IPS-15b (cell line): Measurements from ENCODE around the gene GNAI3.

Experiments used
- H3K27me3 ChIP-seq: one replicate; pipeline ENCODE4 v1.6.1; 2013; ENCODE audit warnings: low read length; ENCODE audit not compliant: control insufficient read depth, insufficient read depth
- H3K36me3 ChIP-seq: one replicate; pipeline ENCODE4 v1.6.1; 2013; ENCODE audit warnings: low read length; ENCODE audit not compliant: control insufficient read depth, insufficient read depth
- H3K4me1 ChIP-seq: one replicate; pipeline ENCODE4 v1.6.1; 2013; ENCODE audit warnings: mild to moderate bottlenecking, low read length; ENCODE audit not compliant: control insufficient read depth, insufficient read depth
- H3K4me3 ChIP-seq: one replicate; pipeline ENCODE4 v1.5.1; 2013; ENCODE audit warnings: low read depth, low read length
- H3K9ac ChIP-seq: one replicate; pipeline ENCODE4 v1.6.1; 2013; ENCODE audit warnings: low read depth, mild to moderate bottlenecking, low read length
- H3K9me3 ChIP-seq: one replicate; pipeline ENCODE4 v1.6.1; 2013; ENCODE audit warnings: mild to moderate bottlenecking, low read length; ENCODE audit not compliant: control insufficient read depth, insufficient read depth

Gene GNAI3

DNA sequence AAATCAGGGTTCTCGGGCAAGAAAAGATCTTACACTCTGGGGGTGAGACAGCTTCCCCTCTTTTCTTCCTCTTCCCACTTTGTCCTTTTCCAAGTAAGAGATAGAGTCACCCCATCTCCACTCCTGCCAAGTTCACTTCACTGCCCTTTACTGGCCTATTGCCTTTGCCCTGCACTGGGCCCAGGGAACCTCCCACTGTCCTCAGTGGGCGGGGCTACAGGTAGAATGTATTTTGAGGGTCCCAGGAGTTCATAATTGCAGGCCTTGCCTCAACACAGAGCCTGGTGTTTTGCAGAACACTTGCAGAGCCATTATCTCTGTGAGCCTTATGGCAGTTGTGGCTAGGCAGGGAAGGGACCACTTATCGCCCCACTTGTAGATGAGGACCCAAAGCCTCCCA, 74.5 kb downstream of the GNAI3 start:
- no peaks in the 10 kb centered on the region for H3K9me3 ChIP-seq
- H3K4me3 ChIP-seq, result no peak overlapping the region
- H3K4me1 ChIP-seq, result peaks cover 16% of the 10 kb centered on the region
- peaks cover 15% of the 10 kb centered on the region for H3K36me3 ChIP-seq
- no peak overlapping the region for H3K9ac ChIP-seq
- no peaks in the 10 kb centered on the region for H3K27me3 ChIP-seq

DNA sequence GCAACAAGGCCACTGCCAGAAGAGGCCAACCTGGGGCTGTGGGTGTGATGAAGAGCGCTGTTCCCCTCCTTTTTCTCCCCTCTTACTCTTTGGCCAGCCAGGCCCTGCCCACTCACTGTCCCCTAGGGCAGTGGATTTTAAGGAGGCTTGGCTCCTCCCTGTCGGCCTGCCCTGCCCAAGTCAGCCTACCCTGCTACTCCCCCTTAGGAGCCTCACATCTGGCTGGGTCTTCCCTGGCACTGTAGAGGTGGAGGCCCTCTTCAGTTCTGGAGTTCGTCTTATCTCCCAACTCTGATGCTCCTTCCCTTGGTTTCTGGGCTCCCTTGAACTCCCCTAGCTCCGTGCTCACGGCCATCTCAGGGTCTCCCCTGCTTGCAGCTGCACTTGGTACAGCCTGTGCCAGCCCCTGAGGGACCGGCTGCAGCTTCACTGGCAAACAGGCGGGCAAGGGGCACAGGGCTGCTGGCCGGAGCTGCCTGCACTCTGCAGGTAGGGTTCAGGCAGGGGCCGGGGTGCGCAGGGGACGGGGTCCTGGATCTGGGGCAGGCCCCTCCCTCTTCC, 75.3 kb downstream of the GNAI3 start:
- no peak overlapping the region for H3K9ac ChIP-seq
- no peak overlapping the region for H3K4me3 ChIP-seq

DNA sequence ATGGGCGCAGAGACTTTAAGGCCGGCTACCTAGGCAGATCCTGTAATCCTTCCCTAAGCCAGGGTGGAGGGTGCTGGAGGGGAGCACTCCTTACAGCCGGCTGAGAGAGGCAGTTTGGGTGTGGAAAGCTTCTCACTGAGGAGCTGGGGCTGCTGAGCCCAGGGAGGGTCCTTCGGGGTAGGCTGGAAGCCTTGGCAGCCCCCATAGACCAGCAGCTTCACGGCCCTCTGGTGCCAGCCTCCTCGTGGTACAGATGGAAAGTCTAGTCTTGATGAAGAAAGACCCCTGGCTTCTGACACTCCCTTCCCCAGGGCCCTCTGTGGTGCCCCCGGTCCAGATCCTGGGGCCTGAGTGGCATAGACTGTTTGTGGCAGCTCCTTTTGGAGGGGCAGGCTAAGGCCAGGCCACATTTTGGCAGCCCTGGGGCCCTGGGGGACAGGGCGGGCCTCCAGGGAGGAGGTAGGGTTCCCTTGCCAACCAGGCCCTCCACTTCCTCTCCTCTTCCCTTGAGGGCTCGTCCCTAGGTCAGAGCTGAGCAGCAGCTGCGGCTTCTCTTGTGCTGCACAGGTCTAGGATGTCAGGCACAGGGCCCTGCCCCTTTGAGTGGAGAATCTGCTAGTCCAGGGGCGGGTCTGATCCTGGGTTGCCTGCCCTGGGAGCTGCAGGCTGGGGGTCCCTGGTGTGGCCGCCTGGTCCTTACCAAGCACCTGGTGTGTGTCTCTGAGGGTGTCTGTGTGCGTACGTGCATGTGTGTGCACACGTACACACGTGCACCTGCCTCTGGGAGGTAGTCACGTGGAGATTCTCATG, 76.0 kb downstream of the GNAI3 start:
- H3K9ac ChIP-seq, result no peak overlapping the region
- H3K4me3 ChIP-seq, result no peak overlapping the region
- peaks cover 29% of the 10 kb centered on the region for H3K36me3 ChIP-seq
- H3K4me1 ChIP-seq, result peaks cover 6% of the 10 kb centered on the region
- no peaks in the 10 kb centered on the region for H3K9me3 ChIP-seq
- H3K27me3 ChIP-seq, result no peaks in the 10 kb centered on the region

More for the DNA sequence above, 75.3 kb downstream of the GNAI3 start:
- Histone ChIP-seq H3K27me3 (no peaks in the 10 kb centered on the region), H3K36me3 (peaks cover 22% of the 10 kb centered on the region), H3K4me1 (peaks cover 13% of the 10 kb centered on the region), H3K9me3 (no peaks in the 10 kb centered on the region)

DNA sequence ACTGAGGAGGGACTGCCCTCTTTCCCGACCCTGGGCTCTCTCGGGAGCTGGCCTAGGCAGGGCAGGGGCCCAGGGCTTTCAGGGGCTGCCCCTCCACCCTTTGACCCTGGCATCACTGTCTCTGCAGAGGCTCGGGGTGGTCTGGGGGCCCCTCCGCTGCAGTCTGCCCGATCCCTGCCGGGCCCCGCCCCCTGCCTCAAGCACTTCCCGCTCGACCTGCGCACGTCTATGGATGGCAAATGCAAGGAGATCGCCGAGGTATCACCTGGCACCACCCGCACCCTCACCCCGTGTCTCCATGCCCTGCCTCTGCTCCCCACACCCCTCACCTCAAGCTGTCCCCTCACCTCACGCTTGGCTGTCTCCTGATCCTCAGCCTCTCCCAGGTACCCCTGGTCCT, 76.8 kb downstream of the GNAI3 start:
- H3K36me3 ChIP-seq, result peaks cover 37% of the 10 kb centered on the region
- no peak overlapping the region for H3K4me3 ChIP-seq
- H3K9ac ChIP-seq, result no peak overlapping the region
- H3K9me3 ChIP-seq, result no peaks in the 10 kb centered on the region
- H3K4me1 ChIP-seq, result peaks cover 5% of the 10 kb centered on the region
- no peaks in the 10 kb centered on the region for H3K27me3 ChIP-seq

DNA sequence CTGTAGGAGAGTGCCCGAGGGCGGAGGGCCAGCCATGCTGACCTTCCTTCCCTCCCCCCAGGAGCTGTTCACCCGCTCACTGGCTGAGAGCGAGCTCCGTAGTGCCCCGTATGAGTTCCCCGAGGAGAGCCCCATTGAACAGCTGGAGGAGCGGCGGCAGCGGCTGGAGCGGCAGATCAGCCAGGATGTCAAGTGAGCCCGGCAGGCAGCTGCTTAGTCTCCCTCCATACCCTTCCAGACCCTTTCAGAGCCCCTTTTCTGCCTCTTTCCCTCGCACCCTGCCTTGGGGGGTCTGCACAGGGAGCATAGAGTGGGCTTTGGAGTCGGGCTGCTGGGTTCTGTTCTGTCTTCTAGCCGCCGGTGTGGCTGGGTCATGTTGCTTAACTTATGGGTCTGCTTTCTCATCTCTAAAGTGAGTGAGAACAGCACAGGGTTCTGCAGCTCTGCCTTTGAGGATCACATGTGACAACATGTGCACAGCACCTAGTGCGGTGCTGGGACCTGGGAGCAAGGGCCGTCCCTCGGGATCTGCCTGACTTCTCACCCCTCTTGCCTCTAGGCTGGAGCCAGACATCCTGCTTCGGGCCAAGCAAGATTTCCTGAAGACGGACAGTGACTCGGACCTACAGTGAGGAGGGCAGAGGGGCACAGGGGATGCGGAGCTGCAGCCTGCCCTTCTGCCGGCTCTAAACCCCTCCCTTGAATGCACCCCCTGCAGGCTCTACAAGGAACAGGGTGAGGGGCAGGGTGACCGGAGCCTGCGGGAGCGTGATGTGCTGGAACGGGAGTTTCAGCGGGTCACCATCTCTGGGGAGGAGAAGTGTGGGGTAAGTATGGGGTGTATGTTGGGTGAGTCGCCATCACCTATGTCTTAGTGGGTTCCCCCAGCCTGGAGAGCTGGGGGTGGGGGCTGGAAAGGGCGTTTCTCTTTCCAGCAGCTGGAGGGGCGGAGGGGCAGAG, 77.5 kb downstream of the GNAI3 start:
- no peak overlapping the region for H3K9ac ChIP-seq
- H3K9me3 ChIP-seq, result no peaks in the 10 kb centered on the region
- H3K4me1 ChIP-seq, result peaks cover 5% of the 10 kb centered on the region
- peaks cover 41% of the 10 kb centered on the region for H3K36me3 ChIP-seq
- H3K27me3 ChIP-seq, result no peaks in the 10 kb centered on the region
- H3K4me3 ChIP-seq, result no peak overlapping the region

DNA sequence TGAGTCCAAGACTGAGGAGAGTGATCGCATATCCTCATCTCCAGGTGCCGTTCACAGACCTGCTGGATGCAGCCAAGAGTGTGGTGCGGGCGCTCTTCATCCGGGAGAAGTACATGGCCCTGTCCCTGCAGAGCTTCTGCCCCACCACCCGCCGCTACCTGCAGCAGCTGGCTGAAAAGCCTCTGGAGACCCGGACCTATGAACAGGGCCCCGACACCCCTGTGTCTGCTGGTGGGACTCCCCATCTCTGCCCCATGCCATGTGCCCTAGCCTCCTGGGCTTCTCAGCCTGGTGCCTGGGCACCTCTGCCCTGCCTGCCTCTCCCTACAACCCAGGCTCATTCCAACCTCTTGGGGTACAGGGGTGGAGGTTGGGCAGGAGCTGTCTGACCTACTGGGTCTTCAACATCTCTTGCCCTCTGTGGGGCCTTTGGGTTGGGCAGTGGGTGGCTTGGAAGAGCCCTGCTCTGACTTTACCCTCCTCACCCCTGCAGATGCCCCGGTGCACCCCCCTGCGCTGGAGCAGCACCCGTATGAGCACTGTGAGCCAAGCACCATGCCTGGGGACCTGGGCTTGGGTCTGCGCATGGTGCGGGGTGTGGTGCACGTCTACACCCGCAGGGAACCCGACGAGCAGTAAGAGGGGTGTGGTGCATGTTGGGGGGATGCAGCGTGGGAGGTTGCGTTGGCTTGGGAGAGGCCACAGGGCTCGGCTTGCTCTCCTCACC, 78.4 kb downstream of the GNAI3 start:
- no peaks in the 10 kb centered on the region for H3K27me3 ChIP-seq
- H3K9ac ChIP-seq, result no peak overlapping the region
- no peaks in the 10 kb centered on the region for H3K4me1 ChIP-seq
- peaks cover 50% of the 10 kb centered on the region for H3K36me3 ChIP-seq
- H3K9me3 ChIP-seq, result no peaks in the 10 kb centered on the region
- no peak overlapping the region for H3K4me3 ChIP-seq

DNA sequence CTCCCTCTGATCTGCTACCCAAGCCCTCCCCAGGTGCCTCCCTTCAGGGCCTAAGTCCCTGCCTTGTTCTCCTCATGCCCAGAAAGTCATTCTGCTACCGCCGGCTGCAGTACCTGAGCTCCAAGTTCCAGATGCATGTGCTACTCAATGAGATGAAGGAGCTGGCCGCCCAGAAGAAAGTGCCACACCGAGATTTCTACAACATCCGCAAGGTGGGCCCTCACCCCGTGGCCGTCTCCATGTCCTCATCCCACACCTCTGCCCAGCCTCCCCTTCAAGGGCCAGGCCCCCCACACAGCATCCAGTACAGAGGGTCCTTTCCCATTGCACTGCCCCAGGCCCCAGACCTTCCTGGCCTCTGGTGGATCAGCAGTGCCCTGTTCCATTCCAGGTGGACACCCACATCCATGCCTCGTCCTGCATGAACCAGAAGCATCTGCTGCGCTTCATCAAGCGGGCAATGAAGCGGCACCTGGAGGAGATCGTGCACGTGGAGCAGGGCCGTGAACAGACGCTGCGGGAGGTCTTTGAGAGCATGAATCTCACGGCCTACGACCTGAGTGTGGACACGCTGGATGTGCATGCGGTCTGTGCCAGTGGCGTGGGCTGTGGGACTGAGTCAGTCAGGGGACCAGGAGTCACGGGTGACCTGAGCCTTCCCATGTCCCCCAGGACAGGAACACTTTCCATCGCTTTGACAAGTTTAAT, 79.4 kb downstream of the GNAI3 start:
- H3K4me3 ChIP-seq, result no peak overlapping the region
- peaks cover 53% of the 10 kb centered on the region for H3K36me3 ChIP-seq
- no peak overlapping the region for H3K9ac ChIP-seq

DNA sequence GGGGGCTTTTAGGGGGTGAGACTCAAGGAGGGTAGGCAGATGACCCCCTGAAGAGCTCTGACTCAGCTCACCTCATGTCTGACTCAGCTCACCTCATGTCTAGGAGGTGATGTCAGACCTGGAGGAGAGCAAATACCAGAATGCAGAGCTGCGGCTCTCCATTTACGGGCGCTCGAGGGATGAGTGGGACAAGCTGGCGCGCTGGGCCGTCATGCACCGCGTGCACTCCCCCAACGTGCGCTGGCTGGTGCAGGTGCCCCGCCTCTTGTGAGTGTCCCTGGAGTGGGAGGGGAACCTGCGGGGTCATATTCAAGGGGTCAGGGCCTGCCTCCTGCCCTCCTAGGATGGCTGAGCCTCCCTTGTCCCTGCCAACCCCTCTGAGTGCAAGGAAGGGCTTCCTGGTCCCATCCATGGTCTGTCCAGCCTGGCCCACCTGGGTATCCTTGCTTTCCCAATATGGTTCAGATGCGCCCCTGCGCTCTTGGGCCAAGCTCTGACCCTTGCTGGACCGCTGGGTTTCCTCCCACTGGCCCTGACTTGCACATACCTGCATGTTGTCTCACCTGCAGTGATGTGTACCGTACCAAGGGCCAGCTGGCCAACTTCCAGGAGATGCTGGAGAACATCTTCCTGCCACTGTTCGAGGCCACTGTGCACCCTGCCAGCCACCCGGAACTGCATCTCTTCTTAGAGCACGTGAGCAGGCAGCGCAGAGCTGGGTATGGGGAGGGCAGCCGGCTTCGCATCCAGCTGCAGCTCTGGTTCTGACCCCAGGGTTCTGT, 80.3 kb downstream of the GNAI3 start:
- no peaks in the 10 kb centered on the region for H3K9me3 ChIP-seq
- peaks cover 53% of the 10 kb centered on the region for H3K36me3 ChIP-seq
- H3K4me3 ChIP-seq, result no peak overlapping the region
- H3K9ac ChIP-seq, result no peak overlapping the region
- H3K4me1 ChIP-seq, result no peaks in the 10 kb centered on the region
- H3K27me3 ChIP-seq, result no peaks in the 10 kb centered on the region

More for the DNA sequence above, 79.4 kb downstream of the GNAI3 start:
- H3K4me1 ChIP-seq, result no peaks in the 10 kb centered on the region
- H3K27me3 ChIP-seq, result no peaks in the 10 kb centered on the region
- no peaks in the 10 kb centered on the region for H3K9me3 ChIP-seq

DNA sequence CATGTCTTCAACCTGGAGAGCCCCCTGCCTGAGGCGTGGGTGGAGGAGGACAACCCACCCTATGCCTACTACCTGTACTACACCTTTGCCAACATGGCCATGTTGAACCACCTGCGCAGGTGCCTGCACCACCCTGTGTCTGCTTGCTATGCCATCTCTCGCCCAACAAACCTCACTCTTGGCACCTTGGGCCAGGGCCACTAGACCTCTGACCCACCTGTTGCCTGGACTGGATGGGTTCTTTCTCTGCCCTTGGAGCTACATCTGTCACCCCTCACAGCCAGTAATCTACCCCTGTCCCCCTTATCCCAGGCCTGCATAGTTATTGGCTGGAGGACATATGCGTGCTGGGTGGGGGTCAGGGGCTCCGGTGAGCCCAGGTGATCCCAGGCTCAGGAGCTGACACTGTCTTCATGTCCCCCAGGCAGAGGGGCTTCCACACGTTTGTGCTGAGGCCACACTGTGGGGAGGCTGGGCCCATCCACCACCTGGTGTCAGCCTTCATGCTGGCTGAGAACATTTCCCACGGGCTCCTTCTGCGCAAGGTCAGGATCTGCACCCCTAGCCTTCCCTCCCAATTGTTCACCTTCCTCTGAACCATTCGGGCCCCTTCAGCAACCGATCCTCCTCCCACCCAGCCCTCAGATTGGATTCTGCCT, 81.1 kb downstream of the GNAI3 start:
- Histone ChIP-seq H3K4me3 (no peak overlapping the region), H3K36me3 (peaks cover 53% of the 10 kb centered on the region), H3K4me1 (no peaks in the 10 kb centered on the region), H3K27me3 (no peaks in the 10 kb centered on the region), H3K9me3 (no peaks in the 10 kb centered on the region), H3K9ac (no peak overlapping the region)
